Measurements from ENCODE around the gene RIBC1. TPM values are rescaled to one million over a fixed set of nuclear protein-coding genes. Genes with fewer than 3 reads are reported as not detected.
A peak's percentile ranks its signal among the peaks of the same experiment; 100 is the strongest.

RIBC1 gene
- total RNA-seq: under 1 TPM; 0.46 to 0.95 TPM

GRCh38 chrX:53422861-53423306 is at the start of gene RIBC1:
Gene RIBC1 (plus strand): TSS chrX:53422873. CDS start chrX:53426277, 3,404 bp downstream.
- Mint-ChIP-seq H3K27ac (peak within 1 kb of the TSS; percentile 97), H3K9me3 (ENCODE audit: low read depth) (no peaks in the 10 kb centered on the region), H3K4me3 (peak within 1 kb of the TSS; percentile 94), H3K4me1 (peaks cover 23% of the 10 kb centered on the region), H3K36me3 (ENCODE audit: low read depth) (peaks cover 22% of the 10 kb centered on the region), H3K27me3 (no peaks in the 10 kb centered on the region)
- ChIA-PET POLR2A (interaction anchor here (0.6 to 0.9 kb wide), 7 partner anchors 8 to 934 kb away, joined by 3 to 5 read pairs (median 3); no protein-coding TSS in a partner anchor), CTCF (interaction anchor here (0.7 to 2.0 kb wide), 8 partner anchors 10 to 219 kb away, joined by 3 to 13 read pairs (median 3); partner anchors contain the start of gene HSD17B10)
- ATAC-seq (no peak), DNase-seq (no peak)
- intact Hi-C loops (cut with DNase I, micrococcal nuclease): loop anchor here (1.0 to 5.0 kb wide), 10 partner anchors 11 to 1019 kb away; partner anchors contain the start of genes HSD17B10 (in 2 of the 2), PHF8 (in 2 of the 2), TSPYL2 (in 2 of the 2) and FAM120C (in 1 of the 2)

GRCh38 chrX:53373307-53373706 is 49.4 kb upstream of the RIBC1 start:
- Mint-ChIP-seq H3K4me1 (no peaks in the 10 kb centered on the region), H3K4me3 (no peak overlapping the region), H3K9me3 (ENCODE audit: low read depth) (no peaks in the 10 kb centered on the region), H3K27me3 (no peaks in the 10 kb centered on the region), H3K27ac (no peak overlapping the region), H3K36me3 (ENCODE audit: low read depth) (peaks cover 11% of the 10 kb centered on the region)
- intact Hi-C loops (cut with DNase I, micrococcal nuclease): no loop called here
- POLR2A ChIA-PET: no interaction called here
- ATAC-seq (no peak), DNase-seq (no peak)
- CTCF ChIA-PET: no interaction called here

GRCh38 chrX:53374222-53374820 is 48.4 kb upstream of the RIBC1 start:
- Mint-ChIP-seq H3K36me3 (ENCODE audit: low read depth) (peaks cover 13% of the 10 kb centered on the region), H3K9me3 (ENCODE audit: low read depth) (no peaks in the 10 kb centered on the region), H3K4me3 (no peak overlapping the region), H3K27me3 (no peaks in the 10 kb centered on the region), H3K4me1 (no peaks in the 10 kb centered on the region), H3K27ac (no peak overlapping the region)
- DNase-seq (no peak), ATAC-seq (no peak)
- CTCF ChIA-PET: interaction anchor here (1.0 kb wide), 1 partner anchor 55 kb away, joined by 5 read pairs; no protein-coding TSS in a partner anchor
- intact Hi-C loops (cut with DNase I, micrococcal nuclease): no loop called here
- POLR2A ChIA-PET: no interaction called here

GRCh38 chrX:53374923-53375322 is 47.8 kb upstream of the RIBC1 start:
- Mint-ChIP-seq H3K4me3 (no peak overlapping the region), H3K4me1 (no peaks in the 10 kb centered on the region), H3K27ac (no peak overlapping the region), H3K9me3 (ENCODE audit: low read depth) (no peaks in the 10 kb centered on the region), H3K27me3 (no peaks in the 10 kb centered on the region), H3K36me3 (ENCODE audit: low read depth) (peaks cover 19% of the 10 kb centered on the region)
- POLR2A ChIA-PET: no interaction called here
- CTCF ChIA-PET: no interaction called here
- intact Hi-C loops (cut with DNase I, micrococcal nuclease): no loop called here
- DNase-seq: no peak
- no peak for ATAC-seq

- no peak for DNase-seq
- no peak overlapping the region for H3K4me3 Mint-ChIP-seq
- ChIA-PET CTCF (no interaction called here), POLR2A (no interaction called here)
- no peak overlapping the region for H3K27ac Mint-ChIP-seq
- intact Hi-C loops (cut with DNase I, micrococcal nuclease): no loop called here
- peaks cover 33% of the 10 kb centered on the region for H3K36me3 Mint-ChIP-seq (ENCODE audit: low read depth)
- no peaks in the 10 kb centered on the region for H3K27me3 Mint-ChIP-seq
- ATAC-seq: no peak
- H3K9me3 Mint-ChIP-seq (ENCODE audit: low read depth): no peaks in the 10 kb centered on the region
- no peaks in the 10 kb centered on the region for H3K4me1 Mint-ChIP-seq
These were observed 45.8 kb upstream of the RIBC1 start for GRCh38 chrX:53376888-53377287.

- Mint-ChIP-seq H3K27me3 (no peaks in the 10 kb centered on the region), H3K9me3 (ENCODE audit: low read depth) (no peaks in the 10 kb centered on the region), H3K27ac (no peak overlapping the region), H3K4me3 (no peak overlapping the region), H3K4me1 (no peaks in the 10 kb centered on the region), H3K36me3 (ENCODE audit: low read depth) (peaks cover 35% of the 10 kb centered on the region)
- ChIA-PET POLR2A (no interaction called here), CTCF (interaction anchor here (2.0 kb wide), 1 partner anchor 64 kb away, joined by 9 read pairs; no protein-coding TSS in a partner anchor)
- no peak for DNase-seq
- intact Hi-C loops (cut with DNase I, micrococcal nuclease): no loop called here
- ATAC-seq: no peak
These were observed 45.2 kb upstream of the RIBC1 start for GRCh38 chrX:53377464-53377863.

- CTCF ChIA-PET: interaction anchor here (2.0 kb wide), 1 partner anchor 66 kb away, joined by 9 read pairs; no protein-coding TSS in a partner anchor
- Mint-ChIP-seq H3K4me3 (no peak overlapping the region), H3K36me3 (ENCODE audit: low read depth) (peaks cover 46% of the 10 kb centered on the region), H3K27me3 (no peaks in the 10 kb centered on the region), H3K9me3 (ENCODE audit: low read depth) (no peaks in the 10 kb centered on the region), H3K27ac (no peak overlapping the region), H3K4me1 (no peaks in the 10 kb centered on the region)
- POLR2A ChIA-PET: no interaction called here
- ATAC-seq (peak; percentile 49), DNase-seq (no peak)
- intact Hi-C loops (cut with DNase I, micrococcal nuclease): no loop called here
These were observed 43.5 kb upstream of the RIBC1 start for GRCh38 chrX:53379008-53379710.

- H3K36me3 Mint-ChIP-seq (ENCODE audit: low read depth): peaks cover 43% of the 10 kb centered on the region
- H3K27ac Mint-ChIP-seq: no peak overlapping the region
- ATAC-seq (no peak), DNase-seq (no peak)
- H3K27me3 Mint-ChIP-seq: no peaks in the 10 kb centered on the region
- intact Hi-C loops (cut with DNase I, micrococcal nuclease): no loop called here
- no peaks in the 10 kb centered on the region for H3K4me1 Mint-ChIP-seq
- no peak overlapping the region for H3K4me3 Mint-ChIP-seq
- ChIA-PET CTCF (no interaction called here), POLR2A (no interaction called here)
- H3K9me3 Mint-ChIP-seq (ENCODE audit: low read depth): no peaks in the 10 kb centered on the region
These were observed 42.9 kb upstream of the RIBC1 start for GRCh38 chrX:53379747-53380146.

GRCh38 chrX:53383376-53384076 is 39.1 kb upstream of the RIBC1 start:
- H3K36me3 Mint-ChIP-seq (ENCODE audit: low read depth): peaks cover 42% of the 10 kb centered on the region
- intact Hi-C loops (cut with DNase I, micrococcal nuclease): no loop called here
- H3K4me3 Mint-ChIP-seq: no peak overlapping the region
- peak overlapping the region; percentile 42 for H3K27ac Mint-ChIP-seq
- CTCF ChIA-PET: interaction anchor here (1.8 kb wide), 1 partner anchor 70 kb away, joined by 4 read pairs; no protein-coding TSS in a partner anchor
- H3K27me3 Mint-ChIP-seq: no peaks in the 10 kb centered on the region
- ATAC-seq (no peak), DNase-seq (no peak)
- H3K4me1 Mint-ChIP-seq: no peaks in the 10 kb centered on the region
- POLR2A ChIA-PET: interaction anchor here (0.6 kb wide), 2 partner anchors 10 to 16 kb away, joined by 3 to 5 read pairs; no protein-coding TSS in a partner anchor
- H3K9me3 Mint-ChIP-seq (ENCODE audit: low read depth): no peaks in the 10 kb centered on the region

GRCh38 chrX:53395605-53396298 is 26.9 kb upstream of the RIBC1 start:
- Mint-ChIP-seq H3K4me3 (no peak overlapping the region), H3K9me3 (ENCODE audit: low read depth) (no peaks in the 10 kb centered on the region), H3K4me1 (no peaks in the 10 kb centered on the region), H3K27me3 (no peaks in the 10 kb centered on the region), H3K36me3 (ENCODE audit: low read depth) (peaks cover 30% of the 10 kb centered on the region), H3K27ac (peak overlapping the region; percentile 1)
- ChIA-PET POLR2A (no interaction called here), CTCF (interaction anchor here (0.7 kb wide), 1 partner anchor 79 kb away, joined by 5 read pairs; no protein-coding TSS in a partner anchor)
- DNase-seq: no peak
- intact Hi-C loops (cut with DNase I, micrococcal nuclease): no loop called here
- no peak for ATAC-seq

- no peaks in the 10 kb centered on the region for H3K9me3 Mint-ChIP-seq (ENCODE audit: low read depth)
- ATAC-seq (peak; percentile 68), DNase-seq (no peak)
- intact Hi-C loops (cut with DNase I, micrococcal nuclease): no loop called here
- H3K4me3 Mint-ChIP-seq: no peak overlapping the region
- no peaks in the 10 kb centered on the region for H3K27me3 Mint-ChIP-seq
- no peaks in the 10 kb centered on the region for H3K4me1 Mint-ChIP-seq
- peak overlapping the region; percentile 37 for H3K27ac Mint-ChIP-seq
- ChIA-PET CTCF (interaction anchor here (1.3 kb wide), 1 partner anchor 114 kb away, joined by 3 read pairs; no protein-coding TSS in a partner anchor), POLR2A (no interaction called here)
- peaks cover 41% of the 10 kb centered on the region for H3K36me3 Mint-ChIP-seq (ENCODE audit: low read depth)
These were observed 24.5 kb upstream of the RIBC1 start for GRCh38 chrX:53398216-53398615.

All from activated CD4-positive, alpha-beta T cell treated with anti-CD3 and anti-CD28 coated beads for 36 hours (primary cell).